IMR-90 (cell line): ENCODE measurements around the gene HCRTR2. TPM values are rescaled to one million over a fixed set of nuclear protein-coding genes. Genes with fewer than 3 reads are reported as not detected.

Experiments
- ATAC-seq: fragments of 200-7000 bp; cut with Tn5 transposase; 2 replicates; pipeline ENCODE4 v1.9.1; 2020; ENCODE audit warnings: low read depth, mild to moderate bottlenecking, moderate library complexity
- BruUV-seq: library from RNA; stranded (reverse); fragments of 400-500 nt; replicated peaks from 2 replicates; lab custom pipeline; 2021; lab: Mats Ljungman, UMichigan
- CTCF ChIA-PET: fragments of 300-600 bp; formaldehyde crosslinking; extraction: SDS; loops from one replicate; lab custom pipeline; 2021; ENCODE audit warnings: antibody characterized with exemption; lab: Yijun Ruan, JAX
- POLR2A ChIA-PET: fragments of 300-600 bp; sonication (Branson Sonifier 250); formaldehyde crosslinking; loops from one replicate; lab custom pipeline; 2022; ENCODE audit warnings: antibody characterized with exemption; ENCODE audit not compliant: unreplicated experiment; lab: Charles Lee
- DNase-seq: peaks from one replicate; pipeline ENCODE4 v3.0.0; 2013
- H2AFZ ChIP-seq: replicated peaks from 2 replicates; pipeline ENCODE3; 2013; ENCODE audit warnings: low read length, mild to moderate bottlenecking; ENCODE audit not compliant: poor library complexity
- H2AK5ac ChIP-seq: 2 replicates; pipeline ENCODE4 v1.6.1; 2013; ENCODE audit warnings: low read depth, low read length, inconsistent platforms
- H2AK9ac ChIP-seq: replicated peaks from 2 replicates; pipeline ENCODE3; 2013; ENCODE audit warnings: mild to moderate bottlenecking, low read depth, low read length, moderate library complexity; ENCODE audit not compliant: poor library complexity
- H2BK120ac ChIP-seq: 2 replicates; pipeline ENCODE4 v1.6.1; 2013; ENCODE audit warnings: low read depth, low read length, inconsistent platforms
- H2BK15ac ChIP-seq: 3 replicates; pipeline ENCODE4 v1.6.1; 2013; ENCODE audit warnings: low read depth, low read length, inconsistent platforms
- H2BK20ac ChIP-seq: 2 replicates; pipeline ENCODE4 v1.6.1; 2013; ENCODE audit warnings: low read depth, mild to moderate bottlenecking, inconsistent platforms, low read length, moderate library complexity
- H2BK5ac ChIP-seq: 2 replicates; pipeline ENCODE4 v1.6.1; 2013; ENCODE audit warnings: mild to moderate bottlenecking, low read depth, low read length, inconsistent platforms; ENCODE audit not compliant: poor library complexity, severe bottlenecking
- H3K14ac ChIP-seq: replicated peaks from 2 replicates; pipeline ENCODE4 v1.6.1; 2013; ENCODE audit warnings: low read depth, low read length, inconsistent platforms
- H3K18ac ChIP-seq: 2 replicates; pipeline ENCODE4 v1.6.1; 2013; ENCODE audit warnings: low read depth, low read length, control low read depth
- H3K23ac ChIP-seq: 2 replicates; pipeline ENCODE4 v1.6.1; 2013; ENCODE audit warnings: low read depth, low read length, inconsistent platforms
- H3K27ac ChIP-seq: 2 replicates; pipeline ENCODE4 v1.5.1; 2013; ENCODE audit warnings: mild to moderate bottlenecking, control low read depth, low read length; ENCODE audit not compliant: insufficient read depth
- H3K27me3 ChIP-seq: 2 replicates; pipeline ENCODE4 v1.6.1; 2013; ENCODE audit warnings: low read length; ENCODE audit not compliant: control insufficient read depth, insufficient read depth
- H3K36me3 ChIP-seq: 2 replicates; pipeline ENCODE4 v1.6.1; 2013; ENCODE audit warnings: low read length, mixed read lengths; ENCODE audit not compliant: control insufficient read depth, insufficient read depth
- H3K4ac ChIP-seq: 2 replicates; pipeline ENCODE4 v1.6.1; 2013; ENCODE audit warnings: low read depth, low read length, inconsistent platforms
- H3K4me1 ChIP-seq: 2 replicates; pipeline ENCODE4 v1.6.1; 2013; ENCODE audit warnings: low read length, mixed read lengths; ENCODE audit not compliant: control insufficient read depth, insufficient read depth
- H3K4me2 ChIP-seq: 2 replicates; pipeline ENCODE4 v1.6.1; 2013; ENCODE audit warnings: low read depth, mild to moderate bottlenecking, control low read depth, low read length, moderate library complexity
- H3K4me3 ChIP-seq: 2 replicates; pipeline ENCODE4 v1.5.1; 2013; ENCODE audit warnings: low read depth, mild to moderate bottlenecking, control low read depth, low read length, moderate library complexity; ENCODE audit not compliant: insufficient read depth
- H3K56ac ChIP-seq: 2 replicates; pipeline ENCODE4 v1.6.1; 2013; ENCODE audit warnings: low read length, inconsistent platforms; ENCODE audit not compliant: insufficient read depth; ENCODE audit errors: extremely low read depth
- H3K79me1 ChIP-seq, 2 experiments: 2 replicates each; pipeline ENCODE4 v1.6.1; 2013; ENCODE audit warnings: low read length in 2 of 2, inconsistent platforms in 1 of 2, low read depth in 1 of 2
- H3K9ac ChIP-seq: 2 replicates; pipeline ENCODE4 v1.6.1; 2013; ENCODE audit warnings: low read depth, low read length, control low read depth
- H3K9me1 ChIP-seq: 2 replicates; pipeline ENCODE4 v1.6.1; 2013; ENCODE audit warnings: low read length, inconsistent platforms; ENCODE audit not compliant: insufficient read depth
- H3K9me3 ChIP-seq: 2 replicates; pipeline ENCODE4 v1.6.1; 2013; ENCODE audit warnings: low read length; ENCODE audit not compliant: control insufficient read depth, insufficient read depth
- H4K20me1 ChIP-seq: 2 replicates; pipeline ENCODE4 v1.6.1; 2013; ENCODE audit warnings: low read length, inconsistent platforms; ENCODE audit not compliant: insufficient read depth
- H4K5ac ChIP-seq: 2 replicates; pipeline ENCODE4 v1.6.1; 2013; ENCODE audit warnings: mild to moderate bottlenecking, low read depth, low read length, control low read depth
- H4K8ac ChIP-seq, 2 experiments: 2 replicates each; pipeline ENCODE4 v1.6.1; 2013; ENCODE audit warnings: low read depth in 2 of 2, low read length in 2 of 2, control low read depth in 1 of 2, inconsistent platforms in 1 of 2
- H4K91ac ChIP-seq: 2 replicates; pipeline ENCODE4 v1.6.1; 2013; ENCODE audit warnings: low read depth, low read length, inconsistent platforms; ENCODE audit not compliant: insufficient read depth
- BHLHE40 ChIP-seq: fragments of 150-350 bp; IDR thresholded peaks from 2 replicates; pipeline ENCODE4 v1.6.1; 2016; ENCODE audit warnings: mild to moderate bottlenecking, low read depth, low read length
- POLR2A ChIP-seq: IDR thresholded peaks from 2 replicates; pipeline ENCODE4 v1.6.1; 2012; ENCODE audit warnings: mild to moderate bottlenecking, low read depth, low read length
- RAD21 ChIP-seq: IDR thresholded peaks from 2 replicates; pipeline ENCODE4 v1.6.1; 2012; ENCODE audit warnings: low read length, improper control_type of control experiment
- RFX5 ChIP-seq: IDR thresholded peaks from 2 replicates; pipeline ENCODE4 v1.8.0; 2012; ENCODE audit warnings: low read depth, mild to moderate bottlenecking, low read length, moderate library complexity
- SMC3 ChIP-seq: fragments of 150-350 bp; IDR thresholded peaks from 2 replicates; pipeline ENCODE4 v1.6.1; 2016; ENCODE audit warnings: low read depth, mild to moderate bottlenecking, antibody characterized with exemption, low read length, moderate library complexity
- WGBS, 2 experiments: methylation state at CpG; one replicate each; pipeline versions ENCODE4 v1.1.5 to v1.1.7; 2013; ENCODE audit warnings: missing lambda C conversion rate in 2 of 2; ENCODE audit not compliant: insufficient read length in 1 of 2; ENCODE audit errors: extremely low coverage in 2 of 2; 5-methylcytosine and 5-hydroxymethylcytosine counted together
- dilution Hi-C: fragments of 300-500 bp; cut with HindIII; formaldehyde crosslinking; loops from one replicate; pipeline ENCODE4 v1.14.3; 2018; ENCODE audit warnings: low sequenced_read_pairs; ENCODE audit not compliant: unreplicated experiment
- in situ Hi-C: fragments of 300-500 bp; cut with MboI; formaldehyde crosslinking; loops from 3 replicates; pipeline ENCODE4 v1.14.3; 2019; ENCODE audit warnings: low sequenced_read_pairs, inconsistent platforms, mixed read lengths
- intact Hi-C: fragments of 100-400 bp; cut with micrococcal nuclease; formaldehyde crosslinking; loops from 2 replicates; pipeline ENCODE4 v1.10.0; 2022
- polyA plus RNA-seq, 3 experiments: library from polyadenylated mRNA; depleted of rRNA; stranded (reverse); fragments of >200 nt; gene quantifications; 2 replicates each; pipeline ENCODE4 v1.2.3, GENCODE V29; 2012; ENCODE audit warnings: low replicate concordance in 1 of 3
- total RNA-seq: library from RNA; depleted of rRNA; stranded (reverse); fragments of >200 nt; gene quantifications from 2 replicates; pipeline ENCODE4 v1.2.3, GENCODE V29; 2012
- TF ChIP-seq, protein P1 (sequence below): fragments of 150-350 bp; IDR thresholded peaks from 2 replicates; pipeline ENCODE4 v1.6.1; 2017; ENCODE audit warnings: mild to moderate bottlenecking, antibody characterized with exemption, low read length, low read depth
- TF ChIP-seq, protein P2 (sequence below): conservative IDR thresholded peaks from 2 replicates; pipeline ENCODE4 v1.5.1; 2012; ENCODE audit warnings: mild to moderate bottlenecking, low read depth, low read length, improper control_type of control experiment

The HCRTR2 gene
- total and polyA plus RNA-seq, 2 of the 4 experiments (the other 2 are of a cell fraction), result not detected

DNA sequence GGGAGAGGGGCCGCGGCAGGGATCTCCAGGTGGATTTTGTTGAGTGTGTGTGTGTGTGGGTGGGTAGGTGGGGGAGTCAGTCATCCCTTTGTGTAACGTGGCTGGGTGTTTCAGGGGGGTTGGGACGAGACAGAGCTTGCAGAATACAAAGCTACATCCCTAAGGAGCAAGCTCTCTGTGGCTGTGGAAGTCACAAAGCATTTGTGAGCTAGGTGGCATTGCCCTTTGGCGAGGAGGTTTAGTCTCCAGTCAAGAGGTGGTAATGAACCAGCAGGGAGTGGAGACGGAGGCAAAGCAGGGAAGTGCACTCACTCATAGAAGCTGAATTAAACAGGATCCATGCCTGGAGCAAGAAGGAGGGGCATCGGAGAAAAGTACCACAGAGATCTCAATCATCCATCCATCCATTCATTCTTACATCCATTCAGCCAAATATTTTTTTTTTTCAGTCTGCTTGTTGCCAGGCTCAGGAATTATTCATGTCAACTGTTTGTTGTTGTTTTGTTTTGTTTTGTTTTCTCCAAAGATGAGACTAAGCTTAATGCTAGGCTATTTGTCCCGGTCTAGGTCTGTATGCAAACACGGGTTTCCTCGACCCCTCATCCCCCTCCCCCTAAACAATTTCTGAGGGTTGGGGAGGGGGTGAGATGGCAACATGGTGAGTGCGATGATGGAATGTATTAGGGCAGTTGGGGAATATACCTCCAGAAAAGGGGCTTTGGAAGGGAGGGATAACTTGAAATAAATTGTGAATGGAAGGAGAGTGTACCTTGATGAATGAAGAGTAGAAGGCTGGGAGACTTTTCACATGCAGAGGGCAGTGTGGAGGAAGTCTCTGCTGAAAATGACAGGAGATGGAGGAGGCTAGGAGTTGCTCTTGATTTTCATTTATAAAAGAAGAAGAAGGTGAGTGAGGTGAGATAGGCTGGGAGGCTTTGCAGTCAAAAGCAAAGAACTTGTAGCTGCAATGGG is 1.0 kb downstream of the HCRTR2 start:
- H4K91ac ChIP-seq, result no peak overlapping the region
- no peaks in the 10 kb centered on the region for H4K20me1 ChIP-seq
- peak overlapping the region; percentile 58 for H2AFZ ChIP-seq
- ChIA-PET CTCF (no interaction called here), POLR2A (interaction anchor here (0.5 kb wide), 1 partner anchor 40 kb away, joined by 3 read pairs; no protein-coding TSS in a partner anchor)
- H2BK120ac ChIP-seq, result no peak overlapping the region
- peaks cover 2% of the 10 kb centered on the region; the same call in 1 of the 2 replicates for H3K4me1 ChIP-seq
- intact Hi-C loops (no loop called here), in situ Hi-C loops (no loop called here), dilution Hi-C loops (no loop called here)
- H2AK5ac ChIP-seq, result no peak overlapping the region
- DNase-seq (no peak), ATAC-seq (no peak)
- TF ChIP-seq, protein P1, sequence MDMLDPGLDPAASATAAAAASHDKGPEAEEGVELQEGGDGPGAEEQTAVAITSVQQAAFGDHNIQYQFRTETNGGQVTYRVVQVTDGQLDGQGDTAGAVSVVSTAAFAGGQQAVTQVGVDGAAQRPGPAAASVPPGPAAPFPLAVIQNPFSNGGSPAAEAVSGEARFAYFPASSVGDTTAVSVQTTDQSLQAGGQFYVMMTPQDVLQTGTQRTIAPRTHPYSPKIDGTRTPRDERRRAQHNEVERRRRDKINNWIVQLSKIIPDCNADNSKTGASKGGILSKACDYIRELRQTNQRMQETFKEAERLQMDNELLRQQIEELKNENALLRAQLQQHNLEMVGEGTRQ, result no peak
- no peak for TF ChIP-seq BHLHE40
- TF ChIP-seq, protein P2, sequence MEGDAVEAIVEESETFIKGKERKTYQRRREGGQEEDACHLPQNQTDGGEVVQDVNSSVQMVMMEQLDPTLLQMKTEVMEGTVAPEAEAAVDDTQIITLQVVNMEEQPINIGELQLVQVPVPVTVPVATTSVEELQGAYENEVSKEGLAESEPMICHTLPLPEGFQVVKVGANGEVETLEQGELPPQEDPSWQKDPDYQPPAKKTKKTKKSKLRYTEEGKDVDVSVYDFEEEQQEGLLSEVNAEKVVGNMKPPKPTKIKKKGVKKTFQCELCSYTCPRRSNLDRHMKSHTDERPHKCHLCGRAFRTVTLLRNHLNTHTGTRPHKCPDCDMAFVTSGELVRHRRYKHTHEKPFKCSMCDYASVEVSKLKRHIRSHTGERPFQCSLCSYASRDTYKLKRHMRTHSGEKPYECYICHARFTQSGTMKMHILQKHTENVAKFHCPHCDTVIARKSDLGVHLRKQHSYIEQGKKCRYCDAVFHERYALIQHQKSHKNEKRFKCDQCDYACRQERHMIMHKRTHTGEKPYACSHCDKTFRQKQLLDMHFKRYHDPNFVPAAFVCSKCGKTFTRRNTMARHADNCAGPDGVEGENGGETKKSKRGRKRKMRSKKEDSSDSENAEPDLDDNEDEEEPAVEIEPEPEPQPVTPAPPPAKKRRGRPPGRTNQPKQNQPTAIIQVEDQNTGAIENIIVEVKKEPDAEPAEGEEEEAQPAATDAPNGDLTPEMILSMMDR, result no peak
- TF ChIP-seq RAD21, result no peak
- TF ChIP-seq RFX5, result no peak
- no peak for TF ChIP-seq SMC3
- TF ChIP-seq POLR2A, result no peak
- H2AK9ac ChIP-seq, result peak overlapping the region; percentile 50
- H3K4me2 ChIP-seq, result no peak overlapping the region
- no peak overlapping the region for H3K27ac ChIP-seq
- no peak overlapping the region for H2BK15ac ChIP-seq
- no peaks in the 10 kb centered on the region; the same call in 1 of the 2 replicates for H3K9me3 ChIP-seq
- peaks cover 27% of the 10 kb centered on the region for H3K27me3 ChIP-seq
- no peak overlapping the region for H2BK20ac ChIP-seq
- no peak overlapping the region for H3K9ac ChIP-seq
- H3K4ac ChIP-seq, result no peak overlapping the region
- H3K56ac ChIP-seq, result no peak overlapping the region
- H4K8ac ChIP-seq, result no peak overlapping the region
- H3K79me1 ChIP-seq, result no peaks in the 10 kb centered on the region
- no CpG with 5 or more reads among the region's 11 CpGs for WGBS, 2 experiments
- no peak overlapping the region for H3K14ac ChIP-seq
- H4K5ac ChIP-seq, result no peak overlapping the region
- no peak overlapping the region for H3K4me3 ChIP-seq
- no peak overlapping the region for H3K18ac ChIP-seq
- no peak overlapping the region; the same call in 1 of the 2 replicates for H3K23ac ChIP-seq
- H3K36me3 ChIP-seq, result no peaks in the 10 kb centered on the region
- H3K9me1 ChIP-seq, result no peaks in the 10 kb centered on the region
- H2BK5ac ChIP-seq, result no peak overlapping the region
- no TSS peak for BruUV-seq
